GM23338 (cell line): ENCODE measurements around the gene SCFD2. TPM values are rescaled to one million over a fixed set of nuclear protein-coding genes. Genes with fewer than 3 reads are reported as not detected.

Experiments used
- ATAC-seq: fragments of 200-7000 bp; cut with Tn5 transposase; 3 replicates; pipeline ENCODE4 v1.9.1; 2020
- DNase-seq: peaks from one replicate; pipeline ENCODE4 v3.0.0-alpha.2; 2015; ENCODE audit warnings: low spot score
- H2AFZ ChIP-seq: fragments of 200-600 bp; sonication (generic); 2 replicates; pipeline ENCODE4 v1.8.0; 2016; ENCODE audit warnings: antibody characterized with exemption, mild to moderate bottlenecking, moderate library complexity
- H3F3A ChIP-seq: fragments of 200-600 bp; sonication (generic); replicated peaks from 2 replicates; pipeline ENCODE4 v1.8.0; 2017; ENCODE audit warnings: antibody characterized with exemption, mixed run types, low read depth
- H3K27ac ChIP-seq: fragments of 200-600 bp; sonication (generic); 2 replicates; pipeline ENCODE4 v1.6.1; 2016; ENCODE audit warnings: low read depth
- H3K27me3 ChIP-seq: fragments of 200-600 bp; sonication (generic); 2 replicates; pipeline ENCODE4 v1.8.0; 2016; ENCODE audit warnings: mild to moderate bottlenecking, mixed run types, moderate library complexity; ENCODE audit not compliant: insufficient read depth
- H3K36me3 ChIP-seq: fragments of 200-600 bp; sonication (generic); 2 replicates; pipeline ENCODE4 v1.8.0; 2016; ENCODE audit warnings: mild to moderate bottlenecking; ENCODE audit not compliant: insufficient read depth
- H3K4me1 ChIP-seq: fragments of 200-600 bp; sonication (generic); 2 replicates; pipeline ENCODE4 v1.8.0; 2016; ENCODE audit warnings: mild to moderate bottlenecking, moderate library complexity; ENCODE audit not compliant: insufficient read depth
- H3K4me2 ChIP-seq: fragments of 200-600 bp; sonication (generic); 2 replicates; pipeline ENCODE4 v1.7.1; 2017; ENCODE audit warnings: mixed run types
- H3K4me3 ChIP-seq: fragments of 200-600 bp; sonication (generic); 2 replicates; pipeline ENCODE4 v1.6.1; 2016; ENCODE audit warnings: mixed run types
- H3K79me2 ChIP-seq: fragments of 200-600 bp; sonication (generic); replicated peaks from 2 replicates; pipeline ENCODE4 v1.8.0; 2017; ENCODE audit warnings: mild to moderate bottlenecking; ENCODE audit not compliant: insufficient read depth
- H3K9me2 ChIP-seq: fragments of 200-600 bp; sonication (generic); 2 replicates; pipeline ENCODE4 v1.8.0; 2017; ENCODE audit not compliant: insufficient read depth
- H4K20me1 ChIP-seq: fragments of 200-600 bp; sonication (generic); replicated peaks from 2 replicates; pipeline ENCODE4 v1.8.0; 2017; ENCODE audit warnings: mild to moderate bottlenecking; ENCODE audit not compliant: insufficient read depth
- H3K27ac Mint-ChIP-seq: 2 replicates; pipeline ENCODE4 v1.8.0; 2020; ENCODE audit warnings: inconsistent platforms, mild to moderate bottlenecking, moderate library complexity, mixed read lengths
- H3K27me3 Mint-ChIP-seq: 3 replicates; pipeline ENCODE4 v1.8.0; 2022; ENCODE audit warnings: low read depth, mild to moderate bottlenecking, moderate library complexity, mixed read lengths, inconsistent platforms; ENCODE audit not compliant: insufficient read depth, poor library complexity
- H3K36me3 Mint-ChIP-seq: 3 replicates; pipeline ENCODE4 v1.8.0; 2021; ENCODE audit warnings: low read depth, mild to moderate bottlenecking, inconsistent platforms, moderate library complexity, mixed read lengths
- H3K4me1 Mint-ChIP-seq: 3 replicates; pipeline ENCODE4 v1.8.0; 2020; ENCODE audit warnings: mild to moderate bottlenecking, inconsistent platforms, mixed read lengths
- H3K4me3 Mint-ChIP-seq: 3 replicates; pipeline ENCODE4 v1.8.0; 2021; ENCODE audit warnings: moderate library complexity, mild to moderate bottlenecking, inconsistent platforms, mixed read lengths
- H3K9me3 Mint-ChIP-seq: 3 replicates; pipeline ENCODE4 v1.8.0; 2020; ENCODE audit warnings: moderate library complexity, mild to moderate bottlenecking, inconsistent platforms, mixed read lengths
- CREB1 ChIP-seq: fragments of 250-450 bp; sonication (Bioruptor Pico); IDR thresholded peaks from 2 replicates; pipeline ENCODE4 v1.5.0; 2020; ENCODE audit warnings: low read depth, mild to moderate bottlenecking, moderate library complexity
- CTCF ChIP-seq, 2 experiments: fragments of 200-600 bp in 1 of 2; sonication (generic) in 1 of 2; conservative IDR thresholded peaks; 2 replicates each; pipeline versions ENCODE4 v1.5.1 to v1.6.1; 2016 to 2017; ENCODE audit warnings: antibody characterized with exemption in 2 of 2, low read depth in 2 of 2, mild to moderate bottlenecking in 2 of 2, moderate library complexity in 1 of 2
- ETS1 ChIP-seq: IDR thresholded peaks from 2 replicates; pipeline ENCODE4 v1.6.1; 2016; ENCODE audit warnings: antibody characterized with exemption
- EZH2 ChIP-seq: fragments of 200-600 bp; sonication (generic); IDR thresholded peaks from one replicate; pipeline ENCODE4 v1.8.0; 2017; ENCODE audit warnings: antibody characterized with exemption, mild to moderate bottlenecking, low read depth; ENCODE audit not compliant: unreplicated experiment
- EZH2phosphoT487 ChIP-seq: fragments of 200-600 bp; sonication (generic); IDR thresholded peaks from one replicate; pipeline ENCODE4 v1.8.1; 2018; ENCODE audit warnings: antibody characterized with exemption; ENCODE audit not compliant: unreplicated experiment
- JUNB ChIP-seq: IDR thresholded peaks from one replicate; pipeline ENCODE4 v1.6.1; 2016; ENCODE audit warnings: antibody characterized with exemption; ENCODE audit not compliant: unreplicated experiment
- NANOG ChIP-seq: IDR thresholded peaks from 2 replicates; pipeline ENCODE4 v1.6.1; 2016; ENCODE audit warnings: antibody characterized with exemption, borderline replicate concordance
- POLR2AphosphoS5 ChIP-seq: IDR thresholded peaks from 2 replicates; pipeline ENCODE4 v1.6.1; 2016; ENCODE audit warnings: antibody characterized with exemption, low read depth
- REST ChIP-seq: IDR thresholded peaks from one replicate; pipeline ENCODE4 v1.6.1; 2018; ENCODE audit warnings: antibody characterized with exemption; ENCODE audit not compliant: unreplicated experiment
- STAT1 ChIP-seq: IDR thresholded peaks from one replicate; pipeline ENCODE4 v1.6.1; 2016; ENCODE audit warnings: antibody characterized with exemption; ENCODE audit not compliant: unreplicated experiment
- ZNF114 ChIP-seq: fragments of 250-450 bp; sonication (Bioruptor Pico); IDR thresholded peaks from 2 replicates; pipeline ENCODE4 v1.5.0; 2020; ENCODE audit warnings: mild to moderate bottlenecking, moderate library complexity
- ZNF331 ChIP-seq: fragments of 250-450 bp; sonication (Bioruptor Pico); IDR thresholded peaks from 2 replicates; pipeline ENCODE4 v1.5.0; 2020; ENCODE audit warnings: low read depth, mild to moderate bottlenecking, moderate library complexity
- ZNF462 ChIP-seq: fragments of 250-450 bp; sonication (Bioruptor Pico); IDR thresholded peaks from 2 replicates; pipeline ENCODE4 v1.5.0; 2020; ENCODE audit warnings: mild to moderate bottlenecking, moderate library complexity
- polyA plus RNA-seq: library from polyadenylated mRNA; unstranded; fragments of >200 nt; fragmentation: Nextera tagmentation; extraction: Ambion mirVana; gene quantifications from 2 replicates; pipeline ENCODE4 v1.2.1, GENCODE V29; 2016
- total RNA-seq: library from RNA; depleted of rRNA; stranded (reverse); fragments of >200 nt; shearing (Covaris generic); gene quantifications from 2 replicates; pipeline ENCODE4 v1.2.3, GENCODE V29; 2014

SCFD2 gene
- total and polyA plus RNA-seq, 2 experiments from 2014 or later = 5.7 to 17.5 TPM

GRCh38 chr4:53100501-53101190 is 265.2 kb downstream of the SCFD2 start:
- no peak overlapping the region for H2AFZ ChIP-seq
- ATAC-seq = no peak
- DNase-seq = no peak

More at GRCh38 chr4:53100501-53101190, 265.2 kb downstream of the SCFD2 start:
- Histone ChIP-seq H3K4me3 (no peak overlapping the region), H3K4me2 (no peak overlapping the region), H3F3A (no peaks in the 10 kb centered on the region), H3K36me3 (no peaks in the 10 kb centered on the region), H3K79me2 (no peaks in the 10 kb centered on the region), H3K4me1 (no peaks in the 10 kb centered on the region), H4K20me1 (no peaks in the 10 kb centered on the region), H3K9me2 (no peaks in the 10 kb centered on the region; the same call in 1 of the 2 replicates), H3K27ac (no peak overlapping the region), H3K27me3 (no peaks in the 10 kb centered on the region)
- Mint-ChIP-seq H3K27ac (no peak overlapping the region), H3K4me1 (peaks cover 5% of the 10 kb centered on the region; the same call in 2 of the 3 replicates), H3K36me3 (no peaks in the 10 kb centered on the region), H3K9me3 (peaks cover 4% of the 10 kb centered on the region; the same call in 1 of the 3 replicates), H3K27me3 (no peaks in the 10 kb centered on the region), H3K4me3 (no peak overlapping the region)
- TF ChIP-seq NANOG = no peak
- no peak for TF ChIP-seq ZNF462 (CRISPR knock-in tag)
- no peak for TF ChIP-seq CREB1 (CRISPR knock-in tag)
- TF ChIP-seq POLR2AphosphoS5 = no peak
- no peak for TF ChIP-seq ZNF114
- no peak for TF ChIP-seq REST
- TF ChIP-seq ZNF331 = no peak
- no peak for TF ChIP-seq CTCF (conservative IDR thresholded peaks at IDR 0.05; ENCODE audit: low read depth in 2 of 2)
- TF ChIP-seq EZH2 = no peak
- TF ChIP-seq EZH2phosphoT487 = no peak
- TF ChIP-seq ETS1 = no peak
- no peak for TF ChIP-seq JUNB
- no peak for TF ChIP-seq STAT1
